Activated T-helper 17 cell treated with anti-CD3 and anti-CD28 coated beads, Interleukin-2, amount 50 U/mL, for 72 hours (primary cell): ENCODE data around the gene MAGI1. TPM values are rescaled to one million over a fixed set of nuclear protein-coding genes. Genes with fewer than 3 reads are reported as not detected.
"Not testable (repeated sequence)": the region's sequence is repeated elsewhere in the genome, so short reads cannot be mapped to it uniquely, and the experiment has no call there.

Experiments
- ATAC-seq: fragments of 150-1000 bp; cut with Tn5 transposase; replicated peaks from 2 replicates; pipeline ENCODE4 v1.10.0; 2021; ENCODE audit warnings: mild to moderate bottlenecking, moderate library complexity
- H3K27ac Mint-ChIP-seq: one replicate; pipeline ENCODE4 v1.8.0; 2022; ENCODE audit warnings: mixed read lengths
- H3K27me3 Mint-ChIP-seq: one replicate; pipeline ENCODE4 v1.8.0; 2022; ENCODE audit warnings: mixed read lengths
- H3K36me3 Mint-ChIP-seq: one replicate; pipeline ENCODE4 v1.8.0; 2022; ENCODE audit warnings: low read depth, mild to moderate bottlenecking, mixed read lengths
- H3K4me1 Mint-ChIP-seq: one replicate; pipeline ENCODE4 v1.8.0; 2022; ENCODE audit warnings: mixed read lengths
- H3K4me3 Mint-ChIP-seq: one replicate; pipeline ENCODE4 v1.8.0; 2022; ENCODE audit warnings: mild to moderate bottlenecking, mixed read lengths
- H3K9me3 Mint-ChIP-seq: one replicate; pipeline ENCODE4 v1.8.0; 2022; ENCODE audit warnings: mixed read lengths
- total RNA-seq, 2 donors: library from RNA; stranded (reverse); gene quantifications; one replicate each; pipeline ENCODE4 v1.2.3, GENCODE V29; 2022

The MAGI1 gene
- total RNA-seq, 2 donors from 2014 or later, result 0.06 TPM; not detected in 1

- ATAC-seq, result no peak
- H3K27ac Mint-ChIP-seq, result no peak overlapping the region
- H3K9me3 Mint-ChIP-seq, result peaks cover 11% of the 10 kb centered on the region
- H3K4me3 Mint-ChIP-seq, result no peak overlapping the region
- H3K36me3 Mint-ChIP-seq, result no peaks in the 10 kb centered on the region
- H3K4me1 Mint-ChIP-seq, result no peaks in the 10 kb centered on the region
- H3K27me3 Mint-ChIP-seq, result no peaks in the 10 kb centered on the region
Measured at GRCh38 chr3:65516998-65517397, 521.7 kb downstream of the MAGI1 start.

- not testable (repeated sequence) for H3K36me3 Mint-ChIP-seq, ATAC-seq, H3K4me1 Mint-ChIP-seq, H3K27me3 Mint-ChIP-seq, H3K27ac Mint-ChIP-seq, H3K9me3 Mint-ChIP-seq, H3K4me3 Mint-ChIP-seq
Measured at GRCh38 chr3:65514317-65514716, 524.4 kb downstream of the MAGI1 start.

GRCh38 chr3:65509423-65509794 is 529.3 kb downstream of the MAGI1 start:
- H3K36me3 Mint-ChIP-seq, H3K4me3 Mint-ChIP-seq, H3K27ac Mint-ChIP-seq, ATAC-seq, H3K9me3 Mint-ChIP-seq, H3K4me1 Mint-ChIP-seq, H3K27me3 Mint-ChIP-seq: not testable (repeated sequence)

GRCh38 chr3:65508750-65509422 is 529.8 kb downstream of the MAGI1 start:
- H3K36me3 Mint-ChIP-seq, result no peaks in the 10 kb centered on the region
- peaks cover 4% of the 10 kb centered on the region for H3K9me3 Mint-ChIP-seq
- H3K4me1 Mint-ChIP-seq, result no peaks in the 10 kb centered on the region
- no peak for ATAC-seq
- no peak overlapping the region for H3K27ac Mint-ChIP-seq
- no peak overlapping the region for H3K4me3 Mint-ChIP-seq
- no peaks in the 10 kb centered on the region for H3K27me3 Mint-ChIP-seq

GRCh38 chr3:65507437-65507836 is 531.3 kb downstream of the MAGI1 start:
- no peak overlapping the region for H3K4me3 Mint-ChIP-seq
- no peak for ATAC-seq
- H3K27me3 Mint-ChIP-seq, result no peaks in the 10 kb centered on the region
- H3K4me1 Mint-ChIP-seq, result no peaks in the 10 kb centered on the region
- peaks cover 4% of the 10 kb centered on the region for H3K9me3 Mint-ChIP-seq
- H3K36me3 Mint-ChIP-seq, result no peaks in the 10 kb centered on the region
- H3K27ac Mint-ChIP-seq, result no peak overlapping the region

- no peaks in the 10 kb centered on the region for H3K4me1 Mint-ChIP-seq
Measured at GRCh38 chr3:65503776-65504175, 534.9 kb downstream of the MAGI1 start.

GRCh38 chr3:65502526-65502925 is 536.2 kb downstream of the MAGI1 start:
- no peak overlapping the region for H3K4me3 Mint-ChIP-seq
- no peaks in the 10 kb centered on the region for H3K36me3 Mint-ChIP-seq
- no peak overlapping the region for H3K27ac Mint-ChIP-seq
- peaks cover 4% of the 10 kb centered on the region for H3K9me3 Mint-ChIP-seq
- ATAC-seq, result no peak
- no peaks in the 10 kb centered on the region for H3K4me1 Mint-ChIP-seq
- no peaks in the 10 kb centered on the region for H3K27me3 Mint-ChIP-seq

More at GRCh38 chr3:65503776-65504175, 534.9 kb downstream of the MAGI1 start:
- Mint-ChIP-seq H3K36me3 (no peaks in the 10 kb centered on the region), H3K4me3 (no peak overlapping the region), H3K27ac (no peak overlapping the region), H3K27me3 (no peaks in the 10 kb centered on the region), H3K9me3 (peaks cover 4% of the 10 kb centered on the region)
- no peak for ATAC-seq

GRCh38 chr3:65500398-65501306 is 538.1 kb downstream of the MAGI1 start:
- no peak for ATAC-seq
- peaks cover 1% of the 10 kb centered on the region for H3K9me3 Mint-ChIP-seq
- no peaks in the 10 kb centered on the region for H3K4me1 Mint-ChIP-seq
- no peak overlapping the region for H3K27ac Mint-ChIP-seq
- H3K4me3 Mint-ChIP-seq, result no peak overlapping the region
- H3K36me3 Mint-ChIP-seq, result no peaks in the 10 kb centered on the region
- no peaks in the 10 kb centered on the region for H3K27me3 Mint-ChIP-seq

GRCh38 chr3:65497846-65498245 is 540.9 kb downstream of the MAGI1 start:
- no peak for ATAC-seq
- Mint-ChIP-seq H3K4me3 (no peak overlapping the region), H3K9me3 (peaks cover 6% of the 10 kb centered on the region), H3K36me3 (no peaks in the 10 kb centered on the region), H3K4me1 (no peaks in the 10 kb centered on the region), H3K27me3 (no peaks in the 10 kb centered on the region), H3K27ac (no peak overlapping the region)

- Mint-ChIP-seq H3K4me1 (no peaks in the 10 kb centered on the region), H3K36me3 (no peaks in the 10 kb centered on the region), H3K27me3 (no peaks in the 10 kb centered on the region), H3K9me3 (peaks cover 10% of the 10 kb centered on the region), H3K4me3 (no peak overlapping the region), H3K27ac (no peak overlapping the region)
- no peak for ATAC-seq
Measured at GRCh38 chr3:65497236-65497635, 541.5 kb downstream of the MAGI1 start.

- no peaks in the 10 kb centered on the region for H3K4me1 Mint-ChIP-seq
- peaks cover 13% of the 10 kb centered on the region for H3K9me3 Mint-ChIP-seq
- no peaks in the 10 kb centered on the region for H3K27me3 Mint-ChIP-seq
- no peaks in the 10 kb centered on the region for H3K36me3 Mint-ChIP-seq
- H3K4me3 Mint-ChIP-seq, result no peak overlapping the region
- ATAC-seq, result no peak
- no peak overlapping the region for H3K27ac Mint-ChIP-seq
Measured at GRCh38 chr3:65493938-65494337, 544.8 kb downstream of the MAGI1 start.

- Mint-ChIP-seq H3K27ac (no peak overlapping the region), H3K4me3 (no peak overlapping the region), H3K36me3 (no peaks in the 10 kb centered on the region), H3K9me3 (peaks cover 13% of the 10 kb centered on the region), H3K27me3 (no peaks in the 10 kb centered on the region), H3K4me1 (no peaks in the 10 kb centered on the region)
- no peak for ATAC-seq
Measured at GRCh38 chr3:65493371-65493882, 545.3 kb downstream of the MAGI1 start.

GRCh38 chr3:65492249-65492648 is 546.5 kb downstream of the MAGI1 start:
- H3K4me3 Mint-ChIP-seq, result no peak overlapping the region
- no peaks in the 10 kb centered on the region for H3K4me1 Mint-ChIP-seq
- no peak for ATAC-seq
- no peaks in the 10 kb centered on the region for H3K36me3 Mint-ChIP-seq
- no peaks in the 10 kb centered on the region for H3K27me3 Mint-ChIP-seq
- peaks cover 13% of the 10 kb centered on the region for H3K9me3 Mint-ChIP-seq
- H3K27ac Mint-ChIP-seq, result no peak overlapping the region

- Mint-ChIP-seq H3K4me3 (no peak overlapping the region), H3K27ac (no peak overlapping the region), H3K36me3 (no peaks in the 10 kb centered on the region), H3K4me1 (no peaks in the 10 kb centered on the region), H3K9me3 (peaks cover 16% of the 10 kb centered on the region), H3K27me3 (no peaks in the 10 kb centered on the region)
- no peak for ATAC-seq
Measured at GRCh38 chr3:65490114-65490513, 548.6 kb downstream of the MAGI1 start.

GRCh38 chr3:65489253-65489652 is 549.5 kb downstream of the MAGI1 start:
- Mint-ChIP-seq H3K27ac (no peak overlapping the region), H3K4me3 (no peak overlapping the region), H3K36me3 (no peaks in the 10 kb centered on the region), H3K4me1 (no peaks in the 10 kb centered on the region), H3K27me3 (no peaks in the 10 kb centered on the region), H3K9me3 (peaks cover 21% of the 10 kb centered on the region)
- no peak for ATAC-seq
